ENCODE results near the gene ZNF207. TPM values are rescaled to one million over a fixed set of nuclear protein-coding genes. Genes with fewer than 3 reads are reported as not detected.

Gene ZNF207
- total RNA-seq, 1 experiment from 2014 or later = 177 TPM

DNA sequence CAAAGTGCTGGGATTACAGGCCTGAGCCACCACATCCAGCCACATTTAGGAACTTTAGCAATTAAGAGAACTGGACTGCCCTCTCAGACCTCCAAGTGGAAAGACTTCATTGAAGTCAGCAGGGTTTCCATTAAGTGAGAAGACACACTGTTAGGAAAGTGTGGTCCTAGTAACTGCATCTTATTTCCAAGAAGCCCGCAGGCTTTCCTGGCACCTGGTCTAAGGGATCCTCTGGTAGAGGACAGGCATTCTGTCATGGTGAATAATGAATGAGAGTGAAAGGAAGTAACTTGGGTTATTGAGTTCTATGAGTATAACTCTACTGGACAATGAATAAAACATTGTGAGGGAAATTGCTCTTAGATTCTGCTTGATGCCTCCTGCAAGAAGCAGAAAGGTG, 22.0 kb upstream of the ZNF207 start:
- CTCF ChIA-PET = no interaction called here
- intact Hi-C loops (cut with micrococcal nuclease; ENCODE audit: unreplicated experiment) = no loop called here
- no peak for DNase-seq (ENCODE audit: low spot score)
- Histone ChIP-seq H3K4me1 (ENCODE audit: insufficient read depth, low read length, poor library complexity, severe bottlenecking) (peaks cover 11% of the 10 kb centered on the region), H3K4me3 (ENCODE audit: low read depth, low read length, poor library complexity, severe bottlenecking) (no peak overlapping the region), H3K9me3 (ENCODE audit: low read depth, low read length, poor library complexity, severe bottlenecking) (no peaks in the 10 kb centered on the region), H3K36me3 (ENCODE audit: insufficient read depth, low read length, poor library complexity, severe bottlenecking) (no peaks in the 10 kb centered on the region), H3K27me3 (replicated peaks; ENCODE audit: insufficient read depth, low read depth, low read length, poor library complexity) (no peaks in the 10 kb centered on the region), H3K27ac (ENCODE audit: low read depth, low read length, poor library complexity, severe bottlenecking) (no peak overlapping the region)
- BruUV-seq (replicated peaks) = no TSS peak
- POLR2A ChIA-PET (ENCODE audit: low non-redundant PET) = no interaction called here
- no peak for TF ChIP-seq EZH2 (IDR thresholded peaks at IDR 0.05; ENCODE audit: borderline replicate concordance, low read depth, low read length, poor library complexity, severe bottlenecking)
- TF ChIP-seq, protein P1, sequence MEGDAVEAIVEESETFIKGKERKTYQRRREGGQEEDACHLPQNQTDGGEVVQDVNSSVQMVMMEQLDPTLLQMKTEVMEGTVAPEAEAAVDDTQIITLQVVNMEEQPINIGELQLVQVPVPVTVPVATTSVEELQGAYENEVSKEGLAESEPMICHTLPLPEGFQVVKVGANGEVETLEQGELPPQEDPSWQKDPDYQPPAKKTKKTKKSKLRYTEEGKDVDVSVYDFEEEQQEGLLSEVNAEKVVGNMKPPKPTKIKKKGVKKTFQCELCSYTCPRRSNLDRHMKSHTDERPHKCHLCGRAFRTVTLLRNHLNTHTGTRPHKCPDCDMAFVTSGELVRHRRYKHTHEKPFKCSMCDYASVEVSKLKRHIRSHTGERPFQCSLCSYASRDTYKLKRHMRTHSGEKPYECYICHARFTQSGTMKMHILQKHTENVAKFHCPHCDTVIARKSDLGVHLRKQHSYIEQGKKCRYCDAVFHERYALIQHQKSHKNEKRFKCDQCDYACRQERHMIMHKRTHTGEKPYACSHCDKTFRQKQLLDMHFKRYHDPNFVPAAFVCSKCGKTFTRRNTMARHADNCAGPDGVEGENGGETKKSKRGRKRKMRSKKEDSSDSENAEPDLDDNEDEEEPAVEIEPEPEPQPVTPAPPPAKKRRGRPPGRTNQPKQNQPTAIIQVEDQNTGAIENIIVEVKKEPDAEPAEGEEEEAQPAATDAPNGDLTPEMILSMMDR (conservative IDR thresholded peaks at IDR 0.05; ENCODE audit: low read depth, low read length) = no peak

DNA sequence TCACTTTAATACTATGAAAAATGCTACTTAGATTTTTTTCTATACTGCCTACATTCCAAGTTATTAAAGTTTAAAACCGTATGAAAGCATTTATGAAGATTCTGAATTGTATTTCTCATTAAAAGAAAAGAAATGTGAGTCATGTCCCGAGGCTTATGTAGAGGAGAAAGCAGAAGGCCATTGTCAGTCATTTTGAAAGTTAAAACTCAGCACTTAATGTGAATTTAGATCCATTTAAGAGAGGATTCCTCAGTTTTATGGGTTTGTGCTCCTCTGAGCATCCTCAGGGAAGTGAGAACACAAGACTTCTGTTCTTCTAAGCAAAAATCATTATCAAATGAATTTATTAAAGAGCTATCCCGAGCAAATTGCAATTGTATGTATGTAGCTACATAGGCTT, 19.8 kb upstream of the ZNF207 start:
- TF ChIP-seq EZH2 (IDR thresholded peaks at IDR 0.05; ENCODE audit: borderline replicate concordance, low read depth, low read length, poor library complexity, severe bottlenecking) = no peak
- BruUV-seq (replicated peaks) = no TSS peak
- no peak for DNase-seq (ENCODE audit: low spot score)
- H3K27ac ChIP-seq (ENCODE audit: low read depth, low read length, poor library complexity, severe bottlenecking) = peak overlapping the region; percentile 59
- H3K9me3 ChIP-seq (ENCODE audit: low read depth, low read length, poor library complexity, severe bottlenecking) = no peaks in the 10 kb centered on the region
- POLR2A ChIA-PET (ENCODE audit: low non-redundant PET) = no interaction called here
- no peaks in the 10 kb centered on the region for H3K27me3 ChIP-seq (replicated peaks; ENCODE audit: insufficient read depth, low read depth, low read length, poor library complexity)
- intact Hi-C loops (cut with micrococcal nuclease; ENCODE audit: unreplicated experiment) = no loop called here
- H3K4me1 ChIP-seq (ENCODE audit: insufficient read depth, low read length, poor library complexity, severe bottlenecking) = peaks cover 11% of the 10 kb centered on the region
- no peak overlapping the region for H3K4me3 ChIP-seq (ENCODE audit: low read depth, low read length, poor library complexity, severe bottlenecking)
- CTCF ChIA-PET = no interaction called here
- H3K36me3 ChIP-seq (ENCODE audit: insufficient read depth, low read length, poor library complexity, severe bottlenecking) = peaks cover 5% of the 10 kb centered on the region

DNA sequence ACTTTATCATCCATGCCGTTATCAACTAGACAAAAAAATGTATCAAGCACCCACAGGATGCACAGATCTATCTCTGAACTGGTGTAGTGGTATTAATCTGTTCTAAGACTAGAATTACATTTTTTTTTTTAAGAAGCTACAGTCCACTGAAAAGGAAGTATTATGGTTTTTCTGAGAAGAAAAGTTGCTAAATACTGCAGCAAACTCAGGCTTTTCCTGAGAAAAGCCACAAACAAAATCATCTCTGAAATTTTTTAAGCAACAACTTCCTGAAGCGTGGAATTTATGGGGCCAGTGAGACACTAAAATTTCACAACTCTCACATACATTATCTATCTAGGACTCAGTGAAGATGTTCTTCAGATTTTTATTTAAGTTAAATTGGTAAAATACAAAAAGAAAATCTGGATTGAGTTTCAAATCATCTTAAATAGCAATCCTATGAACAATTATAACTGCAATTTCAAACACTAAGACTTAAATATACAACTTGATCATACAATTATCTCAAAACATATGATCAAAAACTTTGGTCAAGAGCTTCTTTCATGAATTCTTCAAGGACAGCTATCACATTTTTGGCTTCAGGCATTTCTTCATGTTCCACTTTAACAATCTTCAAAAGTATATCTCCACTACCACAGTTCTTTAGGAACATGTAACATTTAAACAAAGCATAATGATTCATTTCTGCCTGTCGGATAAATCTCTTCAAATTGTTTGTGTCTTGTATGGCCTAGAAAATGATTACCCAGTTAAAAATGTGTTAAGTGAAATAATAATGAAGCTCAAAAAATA, 18.5 kb upstream of the ZNF207 start:
- DNase-seq (ENCODE audit: low spot score) = peak; percentile 33
- no peaks in the 10 kb centered on the region for H3K27me3 ChIP-seq (replicated peaks; ENCODE audit: insufficient read depth, low read depth, low read length, poor library complexity)
- H3K9me3 ChIP-seq (ENCODE audit: low read depth, low read length, poor library complexity, severe bottlenecking) = no peaks in the 10 kb centered on the region
- H3K4me1 ChIP-seq (ENCODE audit: insufficient read depth, low read length, poor library complexity, severe bottlenecking) = peaks cover 11% of the 10 kb centered on the region
- no TSS peak for BruUV-seq (replicated peaks)
- POLR2A ChIA-PET (ENCODE audit: low non-redundant PET) = no interaction called here
- H3K27ac ChIP-seq (ENCODE audit: low read depth, low read length, poor library complexity, severe bottlenecking) = peak overlapping the region; percentile 59
- intact Hi-C loops (cut with micrococcal nuclease; ENCODE audit: unreplicated experiment) = no loop called here
- peaks cover 5% of the 10 kb centered on the region for H3K36me3 ChIP-seq (ENCODE audit: insufficient read depth, low read length, poor library complexity, severe bottlenecking)
- CTCF ChIA-PET = no interaction called here
- H3K4me3 ChIP-seq (ENCODE audit: low read depth, low read length, poor library complexity, severe bottlenecking) = no peak overlapping the region
- no peak for TF ChIP-seq EZH2 (IDR thresholded peaks at IDR 0.05; ENCODE audit: borderline replicate concordance, low read depth, low read length, poor library complexity, severe bottlenecking)
- TF ChIP-seq, protein P1 (conservative IDR thresholded peaks at IDR 0.05; ENCODE audit: low read depth, low read length) = no peak

DNA sequence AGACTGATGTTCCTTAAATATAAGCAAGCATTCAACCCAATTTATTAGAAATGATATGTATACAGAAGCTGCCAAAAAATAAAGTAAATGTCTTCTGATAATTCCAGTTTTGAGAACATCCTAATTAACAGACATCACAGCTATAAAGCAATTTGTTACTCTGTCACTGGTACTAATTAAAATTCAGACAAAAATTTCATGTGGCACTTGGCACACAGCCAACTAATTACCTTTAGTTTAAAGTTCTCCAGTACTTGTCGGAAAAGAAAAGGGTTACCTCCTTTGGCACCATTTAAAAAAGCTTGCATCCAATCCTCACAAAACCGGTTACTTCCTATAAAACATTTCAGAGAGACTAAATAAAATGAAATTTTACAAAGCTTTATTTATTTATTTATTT, 16.8 kb upstream of the ZNF207 start:
- CTCF ChIA-PET = no interaction called here
- H3K9me3 ChIP-seq (ENCODE audit: low read depth, low read length, poor library complexity, severe bottlenecking) = no peaks in the 10 kb centered on the region
- DNase-seq (ENCODE audit: low spot score) = no peak
- H3K36me3 ChIP-seq (ENCODE audit: insufficient read depth, low read length, poor library complexity, severe bottlenecking) = peaks cover 8% of the 10 kb centered on the region
- TF ChIP-seq EZH2 (IDR thresholded peaks at IDR 0.05; ENCODE audit: borderline replicate concordance, low read depth, low read length, poor library complexity, severe bottlenecking) = no peak
- TF ChIP-seq, protein P1 (conservative IDR thresholded peaks at IDR 0.05; ENCODE audit: low read depth, low read length) = no peak
- H3K27ac ChIP-seq (ENCODE audit: low read depth, low read length, poor library complexity, severe bottlenecking) = no peak overlapping the region
- H3K4me3 ChIP-seq (ENCODE audit: low read depth, low read length, poor library complexity, severe bottlenecking) = no peak overlapping the region
- no peaks in the 10 kb centered on the region for H3K27me3 ChIP-seq (replicated peaks; ENCODE audit: insufficient read depth, low read depth, low read length, poor library complexity)
- BruUV-seq (replicated peaks) = no TSS peak
- peaks cover 11% of the 10 kb centered on the region for H3K4me1 ChIP-seq (ENCODE audit: insufficient read depth, low read length, poor library complexity, severe bottlenecking)
- intact Hi-C loops (cut with micrococcal nuclease; ENCODE audit: unreplicated experiment) = no loop called here
- POLR2A ChIA-PET (ENCODE audit: low non-redundant PET) = no interaction called here
